HepG2 (cell line): Measurements from ENCODE around the gene PARP2. TPM values are rescaled to one million over a fixed set of nuclear protein-coding genes. Genes with fewer than 3 reads are reported as not detected.

ENCODE experiments used
- ATAC-seq: fragments of 200-7000 bp; cut with Tn5 transposase; 3 replicates; pipeline ENCODE4 v1.9.1; 2020; ENCODE audit warnings: mild to moderate bottlenecking, moderate library complexity
- BruUV-seq: library from RNA; stranded (reverse); fragments of 400-500 nt; replicated peaks from 2 replicates; lab custom pipeline; 2021; lab: Mats Ljungman, UMichigan
- CTCF ChIA-PET: fragments of 300-600 bp; formaldehyde crosslinking; extraction: SDS; loops from one replicate; lab custom pipeline; 2021; ENCODE audit warnings: low total read pairs, inconsistent platforms, low intra/inter-chr PET ratio; lab: Yijun Ruan, JAX
- POLR2A ChIA-PET: fragments of 350-600 bp; sonication (Branson Sonifier 250); formaldehyde crosslinking; loops from one replicate; lab custom pipeline; 2020; ENCODE audit warnings: antibody characterized with exemption, inconsistent platforms; lab: Yijun Ruan, JAX
- DNase-seq: peaks from one replicate; pipeline ENCODE4 v3.0.0-alpha.2; 2015; ENCODE audit warnings: low spot score
- FAIRE-seq: peaks from 3 replicates; lab custom pipeline; 2011; peaks lifted over from hg19 to GRCh38; lab: Jason Lieb, UNC
- H2AFZ ChIP-seq: one replicate; pipeline ENCODE4 v1.6.1; 2011; ENCODE audit warnings: low read length, inconsistent platforms
- H3K27ac ChIP-seq: fragments of 300-600 bp; 3 replicates; pipeline ENCODE4 v1.8.0; 2011; ENCODE audit warnings: mixed run types, mild to moderate bottlenecking, mixed read lengths, low read length, inconsistent platforms; ENCODE audit not compliant: insufficient read depth; ENCODE audit errors: extremely low read length
- H3K27me3 ChIP-seq, 2 experiments: fragments of 200-600 bp in 1 of 2; 2 replicates in 1 of 2; 3 replicates in 1 of 2; pipeline versions ENCODE4 v1.6.0 to v1.8.0; 2011; ENCODE audit warnings: low read length in 2 of 2, mild to moderate bottlenecking in 2 of 2, moderate library complexity in 2 of 2, inconsistent platforms in 1 of 2; ENCODE audit not compliant: insufficient read depth in 2 of 2, control insufficient read depth in 1 of 2
- H3K36me3 ChIP-seq, 2 experiments: fragments of 200-600 bp in 1 of 2; replicated peaks in 1 of 2; 2 replicates in 1 of 2; 3 replicates in 1 of 2; pipeline versions ENCODE4 v1.5.1 to v1.8.0; 2011; ENCODE audit warnings: low read length in 2 of 2, inconsistent platforms in 1 of 2; ENCODE audit not compliant: insufficient read depth in 2 of 2, control insufficient read depth in 1 of 2
- H3K4me1 ChIP-seq: 2 replicates; pipeline ENCODE4 v1.5.1; 2012; ENCODE audit warnings: low read length, inconsistent platforms; ENCODE audit not compliant: insufficient read depth
- H3K4me2 ChIP-seq: 2 replicates; pipeline ENCODE4 v1.6.0; 2011; ENCODE audit warnings: low read depth, low read length, inconsistent platforms
- H3K4me3 ChIP-seq, 3 experiments: fragments of 200-600 bp in 1 of 3; sonication (generic), shearing (Covaris generic) in 1 of 3; replicated peaks in 1 of 3; 2 replicates each; pipeline ENCODE4 v1.5.1; 2011 to 2016; ENCODE audit warnings: low read length in 3 of 3, inconsistent platforms in 2 of 3, low read depth in 2 of 3, mild to moderate bottlenecking in 2 of 3, control low read depth in 1 of 3, mixed read lengths in 1 of 3; ENCODE audit not compliant: insufficient read depth in 1 of 3
- H3K79me2 ChIP-seq: one replicate; pipeline ENCODE4 v1.6.1; 2011; ENCODE audit warnings: low read length, inconsistent platforms; ENCODE audit not compliant: insufficient read depth
- H3K9ac ChIP-seq: 2 replicates; pipeline ENCODE4 v1.6.0; 2011; ENCODE audit warnings: mild to moderate bottlenecking, low read depth, low read length, inconsistent platforms; ENCODE audit not compliant: insufficient read depth
- H3K9me3 ChIP-seq: 2 replicates; pipeline ENCODE4 v1.5.1; 2012; ENCODE audit warnings: mild to moderate bottlenecking, low read length
- H4K20me1 ChIP-seq: 2 replicates; pipeline ENCODE4 v1.6.0; 2011; ENCODE audit warnings: inconsistent platforms, mild to moderate bottlenecking, low read length, moderate library complexity; ENCODE audit not compliant: insufficient read depth
- AGO2 ChIP-seq: fragments of 200-400 bp; formaldehyde crosslinking; optimal IDR thresholded peaks from 2 replicates; pipeline ENCODE3; 2017; ENCODE audit warnings: mild to moderate bottlenecking, low read depth, low read length, moderate library complexity
- CCAR2 ChIP-seq: fragments of 200-400 bp; formaldehyde crosslinking; optimal IDR thresholded peaks from 2 replicates; pipeline ENCODE3; 2018; ENCODE audit warnings: low read depth, mild to moderate bottlenecking, low read length, moderate library complexity
- CSRNP2 ChIP-seq: sonication (generic); formaldehyde crosslinking; conservative IDR thresholded peaks from 2 replicates; pipeline ENCODE4 v1.8.0; 2022; ENCODE audit warnings: low read depth, missing genetic modification reagents
- IKZF1 ChIP-seq: fragments of 450-650 bp; IDR thresholded peaks from 2 replicates; pipeline ENCODE4 v1.7.1; 2016
- KDM3A ChIP-seq: IDR thresholded peaks from 2 replicates; pipeline ENCODE4 v1.6.1; 2018; ENCODE audit warnings: low read depth, missing compliant biosample characterization
- MAFK ChIP-seq, 2 experiments: IDR thresholded peaks in 1 of 2; conservative IDR thresholded peaks in 1 of 2; 2 replicates each; pipeline ENCODE4 v1.6.1; 2011; ENCODE audit warnings: improper control_type of control experiment in 2 of 2, low read length in 2 of 2
- RELA ChIP-seq: sonication (generic); formaldehyde crosslinking; IDR thresholded peaks from 2 replicates; pipeline ENCODE4 v1.4.0; 2020; ENCODE audit warnings: missing genetic modification reagents
- ZFP37 ChIP-seq: sonication (generic); formaldehyde crosslinking; IDR thresholded peaks from 2 replicates; pipeline ENCODE4 v1.4.0; 2020; ENCODE audit warnings: missing genetic modification reagents, borderline replicate concordance
- ZNF335 ChIP-seq: sonication (generic); formaldehyde crosslinking; IDR thresholded peaks from 2 replicates; pipeline ENCODE4 v1.4.0; 2020; ENCODE audit warnings: missing genetic modification reagents
- ZNF484 ChIP-seq: sonication (generic); formaldehyde crosslinking; IDR thresholded peaks from 2 replicates; pipeline ENCODE4 v1.5.1; 2020; ENCODE audit warnings: mild to moderate bottlenecking, low read depth, missing genetic modification reagents, borderline replicate concordance
- ZNF577 ChIP-seq: sonication (generic); formaldehyde crosslinking; IDR thresholded peaks from 2 replicates; pipeline ENCODE4 v1.4.0; 2020; ENCODE audit warnings: mild to moderate bottlenecking, low read depth, missing genetic modification reagents, borderline replicate concordance
- WGBS: methylation state at CpG from one replicate; pipeline ENCODE4 v1.1.6; 2017; ENCODE audit warnings: low lambda C conversion rate; 5-methylcytosine and 5-hydroxymethylcytosine counted together
- in situ Hi-C: cut with HindIII; loops from 2 replicates; pipeline ENCODE4 v1.10.0; 2017; ENCODE audit warnings: low pct_unique_long_range_greater_than_20kb; ENCODE audit not compliant: extremely low pct_ligation_motif_present
- intact Hi-C: fragments of 100-400 bp; cut with micrococcal nuclease; formaldehyde crosslinking; loops from one replicate; pipeline ENCODE4 v1.10.0; 2022; ENCODE audit not compliant: unreplicated experiment
- polyA plus RNA-seq, 8 experiments: library from polyadenylated mRNA; depleted of rRNA in 3 of 8; stranded (reverse) in 7 of 8; unstranded in 1 of 8; fragments of >200 nt; fragmentation: Illumina TruSeq in 4 of 8; extraction: Trizol in 4 of 8; gene quantifications; 2 replicates each; pipeline versions ENCODE4 v1.2.1 to v1.2.3, GENCODE V29; 2011 to 2016; ENCODE audit warnings: low read depth in 4 of 8, missing spikeins in 1 of 8, mixed read lengths in 1 of 8; ENCODE audit not compliant: insufficient read depth in 1 of 8
- total RNA-seq, 5 experiments: library from RNA; depleted of rRNA; stranded (reverse); fragments of >200 nt; fragmentation: Illumina TruSeq; extraction: Trizol; gene quantifications; 2 replicates each; pipeline ENCODE4 v1.2.3, GENCODE V29; 2016; ENCODE audit warnings: low read depth in 1 of 5

Gene PARP2
- total and polyA plus RNA-seq, 2 of the 13 experiments (the other 11 are each of a cell fraction or from before 2014, with no cell fraction given), result 37.3 to 38.4 TPM

GRCh38 chr14:20314026-20314425 lies 29.4 kb upstream of the PARP2 start:
- no peak overlapping the region for H3K4me3 ChIP-seq
- in situ Hi-C loops (no loop called here), intact Hi-C loops (no loop called here)
- H3K4me1 ChIP-seq, result no peaks in the 10 kb centered on the region
- TF ChIP-seq KDM3A (no peak), AGO2 (no peak), MAFK (conservative IDR thresholded peaks at IDR 0.05 in 1 of 2, IDR thresholded peaks at IDR 0.05 in 1 of 2; ENCODE audit: low read length in 2 of 2) (no peak), ZNF484 (no peak), CSRNP2 (no peak), ZNF577 (no peak), CCAR2 (no peak), RELA (CRISPR knock-in tag) (no peak), IKZF1 (no peak), ZFP37 (CRISPR knock-in tag) (no peak), ZNF335 (CRISPR knock-in tag) (no peak)
- peaks cover 17 to 63% of the 10 kb centered on the region in 2 experiments for H3K36me3 ChIP-seq
- no peaks in the 10 kb centered on the region for H3K79me2 ChIP-seq
- FAIRE-seq (no peak), DNase-seq (no peak), ATAC-seq (no peak)
- H3K27me3 ChIP-seq, result no peaks in the 10 kb centered on the region
- H4K20me1 ChIP-seq, result peaks cover 4% of the 10 kb centered on the region; the same call in 1 of the 2 replicates
- H2AFZ ChIP-seq, result no peak overlapping the region
- ChIA-PET POLR2A (no interaction called here), CTCF (no interaction called here)
- 98% methylated on average over 2 of the region's 2 CpGs for WGBS
- no peak overlapping the region for H3K4me2 ChIP-seq
- no TSS peak for BruUV-seq
- no peaks in the 10 kb centered on the region for H3K9me3 ChIP-seq
- H3K27ac ChIP-seq, result no peak overlapping the region
- H3K9ac ChIP-seq, result no peak overlapping the region
